Measurements from ENCODE around the gene DCST1.
A peak's percentile ranks its signal among the peaks of the same experiment; 100 is the strongest.

Gene DCST1

DNA sequence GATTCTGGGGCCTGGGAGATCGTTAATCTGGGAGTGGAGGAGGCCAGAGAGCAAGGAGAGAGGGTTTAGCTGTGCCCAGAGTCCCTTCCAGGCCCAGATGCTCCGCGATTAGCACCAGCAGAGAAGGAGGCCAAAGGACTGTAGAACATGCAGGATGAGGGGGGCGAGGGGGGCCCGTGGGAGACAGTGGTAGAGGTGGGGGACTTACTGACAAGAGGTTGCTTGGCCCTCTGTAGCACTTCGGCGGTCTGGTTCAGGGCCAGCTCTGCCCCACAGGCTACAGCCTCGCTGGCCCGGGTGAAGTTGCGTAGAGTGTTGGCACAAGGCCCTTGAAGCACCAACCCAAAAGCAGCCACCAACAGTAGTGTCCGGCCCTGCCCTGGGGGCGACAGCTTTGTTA lies 738 bp upstream of the DCST1 start:
- no peak for DNase-seq (ENCODE audit: low spot score)

DNA sequence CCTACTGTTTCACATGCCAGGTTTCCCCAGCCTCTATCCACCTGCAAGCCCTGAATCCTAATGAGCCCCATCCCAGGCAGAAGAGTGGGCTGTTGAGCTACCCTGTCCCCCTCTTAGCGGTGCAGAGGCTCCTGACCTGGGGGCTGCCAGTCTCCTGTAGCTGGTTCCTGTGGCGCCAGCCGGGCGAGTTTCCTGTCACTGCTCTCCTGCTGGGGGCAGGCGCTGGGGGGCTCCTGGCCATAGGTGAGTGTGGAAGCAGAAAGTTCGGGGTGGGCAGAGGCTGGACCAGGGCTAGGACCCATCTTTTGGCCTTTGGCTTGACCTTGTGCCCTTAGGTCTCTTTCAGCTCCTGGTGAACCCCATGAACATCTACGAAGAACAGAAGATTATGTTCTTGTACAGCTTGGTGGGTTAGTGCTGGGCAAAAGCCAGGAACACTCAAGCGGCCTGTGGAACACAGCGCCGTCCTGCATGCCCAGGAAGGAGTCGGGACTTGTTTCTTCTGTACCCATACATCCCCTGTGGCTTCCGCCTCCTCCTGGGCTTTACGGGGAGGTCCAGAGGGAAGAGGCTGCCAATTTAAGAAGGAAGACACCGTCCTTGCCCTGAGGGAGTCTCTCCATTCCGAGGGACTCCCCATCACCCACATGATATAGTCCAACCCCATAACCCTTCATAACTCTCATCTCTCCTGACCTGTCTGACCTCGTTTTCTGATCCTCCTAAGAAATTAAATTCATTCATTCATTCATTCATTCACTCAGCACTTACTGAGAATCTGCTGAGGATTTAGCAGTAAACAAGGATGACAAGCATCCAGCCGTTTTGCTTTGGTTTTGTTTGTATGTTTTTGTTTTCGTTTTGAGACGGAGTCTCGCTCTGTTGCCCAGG lies 939 bp downstream of the DCST1 start:
- no peak for DNase-seq (ENCODE audit: low spot score)

DNA sequence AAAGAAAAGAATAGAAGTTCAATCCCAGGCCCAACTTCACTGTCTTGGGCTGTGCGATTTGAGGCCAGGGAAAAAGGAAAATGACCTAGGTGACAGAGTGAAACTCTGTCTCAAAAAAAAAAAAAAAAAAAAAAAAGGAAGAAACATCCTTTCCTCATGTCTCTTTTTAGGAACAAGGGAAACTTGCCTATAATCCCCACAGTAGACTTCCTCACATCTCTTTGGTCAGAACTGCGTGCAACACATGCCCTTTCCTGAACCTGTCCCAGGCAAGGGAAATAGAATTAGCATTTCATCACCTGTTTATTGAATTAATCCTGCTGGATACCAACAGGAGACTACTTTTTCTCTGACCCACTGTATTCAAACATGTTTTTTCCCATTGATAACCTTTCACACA lies 2.3 kb downstream of the DCST1 start:
- DNase-seq (ENCODE audit: low spot score), result no peak

DNA sequence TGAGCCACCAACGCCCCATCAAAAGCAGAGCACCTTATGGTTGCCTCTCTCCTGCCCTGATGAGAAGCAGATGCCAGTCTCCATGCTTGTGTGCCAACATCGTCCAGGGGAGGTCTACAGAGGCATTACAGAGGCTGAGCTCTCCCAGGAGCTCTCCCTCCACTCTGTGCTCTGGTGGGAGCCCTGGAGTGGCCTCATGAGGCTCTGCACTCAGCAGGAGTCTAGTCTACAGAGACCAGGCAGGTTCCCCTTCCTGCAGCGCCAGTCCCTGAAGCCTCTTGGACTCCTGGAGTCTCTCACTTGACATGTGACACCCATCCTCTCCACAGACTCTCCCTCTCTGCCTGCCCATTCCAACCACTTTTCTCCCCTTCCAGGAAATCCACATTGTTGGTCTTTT lies 3.4 kb downstream of the DCST1 start:
- DNase-seq (ENCODE audit: low spot score), result no peak

DNA sequence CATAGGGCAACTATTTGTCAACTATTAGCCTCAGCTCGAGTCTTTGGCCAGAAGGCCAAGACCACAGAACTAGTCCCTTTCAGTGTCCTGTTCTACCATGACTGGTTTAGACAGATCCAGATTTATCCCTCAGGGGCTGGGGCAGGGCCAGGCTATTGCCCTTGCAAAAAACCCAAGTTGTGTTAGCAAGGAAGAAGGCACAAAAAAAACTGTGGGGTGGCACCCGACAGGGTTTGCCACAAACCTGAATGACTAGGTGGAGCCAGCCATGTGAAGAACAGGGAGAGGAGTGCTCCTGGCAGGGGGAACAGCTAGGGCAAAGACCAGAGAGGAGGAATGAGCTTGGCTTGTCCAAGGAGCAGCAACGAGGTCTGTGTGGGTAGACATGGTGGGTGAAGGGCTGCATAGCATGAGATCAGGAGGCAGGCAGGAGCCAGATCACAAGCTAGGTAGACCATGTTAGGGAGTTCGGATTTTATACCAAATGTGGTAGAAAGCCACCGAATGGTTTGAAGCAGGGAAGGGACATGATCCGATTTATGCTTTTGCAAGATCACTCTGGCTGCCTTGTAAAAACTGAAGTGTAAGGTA lies 4.3 kb downstream of the DCST1 start:
- no peak for DNase-seq (ENCODE audit: low spot score)

DNA sequence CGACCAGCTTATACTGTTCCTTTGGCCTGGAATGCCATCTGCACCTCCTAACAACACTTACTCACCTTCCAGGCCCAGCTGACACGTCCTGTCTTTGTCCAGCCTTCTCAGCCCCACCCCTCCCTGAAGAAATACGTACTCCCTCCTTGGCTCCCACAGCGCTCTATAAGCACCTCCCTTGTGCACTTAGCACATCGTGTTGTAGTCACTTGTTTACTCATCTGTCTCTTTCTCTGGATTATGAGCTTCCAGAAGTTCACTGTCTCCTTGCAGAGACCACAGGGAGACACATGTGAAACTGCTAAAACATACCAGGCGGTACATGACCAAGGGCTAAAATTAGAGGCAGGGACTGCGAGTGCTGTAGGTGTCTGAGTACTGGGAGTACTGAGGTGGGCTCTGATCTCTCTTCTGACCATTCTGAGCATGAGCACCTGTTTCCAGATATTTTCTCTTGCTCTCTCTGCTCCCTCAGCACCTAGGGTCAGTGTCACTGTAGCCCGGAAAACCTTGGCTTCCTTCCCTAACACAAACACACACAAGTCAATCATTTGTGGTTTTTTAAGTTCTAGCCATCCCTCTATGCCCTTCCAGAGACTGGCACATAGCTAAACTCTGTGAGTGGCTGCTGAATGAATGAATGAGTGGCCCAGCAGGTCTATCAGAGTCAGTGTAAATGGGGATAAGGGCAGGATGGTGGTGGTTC lies 5.1 kb downstream of the DCST1 start:
- peak; percentile 75 for DNase-seq (ENCODE audit: low spot score)

DNA sequence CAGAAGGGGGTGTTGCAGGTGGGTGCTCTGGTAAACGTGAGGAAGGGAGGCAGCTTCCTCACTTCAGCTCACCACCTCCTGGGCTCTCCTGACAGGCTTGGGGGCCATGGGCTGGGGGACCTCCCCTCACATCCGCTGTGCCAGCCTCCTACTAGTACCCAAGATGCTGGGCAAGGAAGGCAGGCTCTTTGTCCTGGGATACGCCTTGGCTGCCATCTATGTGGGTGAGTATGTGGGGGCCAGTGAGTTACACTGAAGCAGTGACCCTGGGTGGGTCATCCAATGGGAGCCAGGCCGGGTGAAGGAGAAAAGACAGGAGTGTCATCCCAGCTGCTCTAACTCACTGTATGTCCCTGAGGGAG lies 5.7 kb downstream of the DCST1 start:
- no peak for DNase-seq (ENCODE audit: low spot score)

DNA sequence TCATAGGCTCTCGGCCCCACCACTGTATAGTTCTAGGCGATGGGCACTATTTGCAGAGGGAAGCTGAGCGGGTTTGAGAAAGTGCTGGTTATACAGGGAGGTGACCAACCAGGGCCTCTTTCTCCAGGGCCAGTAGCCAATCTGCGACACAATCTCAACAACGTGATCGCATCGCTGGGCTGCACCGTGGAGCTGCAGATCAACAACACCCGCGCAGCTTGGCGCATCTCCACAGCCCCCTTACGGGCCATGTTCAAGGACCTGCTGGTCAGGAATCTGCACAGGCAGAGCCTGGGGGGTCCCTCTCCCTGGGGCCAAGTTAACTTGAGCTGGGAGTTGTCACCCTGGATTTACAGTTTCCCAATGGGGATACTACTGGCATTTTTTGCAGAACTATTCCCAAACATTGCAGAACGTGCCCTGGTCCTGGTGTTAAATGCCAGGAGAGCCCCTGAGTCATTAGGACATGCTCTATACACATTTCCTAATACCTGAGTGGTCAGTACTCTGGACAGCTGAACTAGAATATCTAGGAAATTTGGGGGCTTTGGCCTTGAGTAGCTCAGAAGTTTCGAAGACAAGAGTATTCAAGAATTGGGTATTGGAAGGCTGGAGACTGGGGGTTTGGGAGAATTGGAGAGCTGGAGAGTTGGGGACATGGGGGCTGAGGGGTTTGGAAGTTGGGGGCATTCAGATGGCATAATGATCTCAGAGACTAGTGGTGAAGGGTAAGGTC lies 6.9 kb downstream of the DCST1 start:
- DNase-seq (ENCODE audit: low spot score), result no peak

DNA sequence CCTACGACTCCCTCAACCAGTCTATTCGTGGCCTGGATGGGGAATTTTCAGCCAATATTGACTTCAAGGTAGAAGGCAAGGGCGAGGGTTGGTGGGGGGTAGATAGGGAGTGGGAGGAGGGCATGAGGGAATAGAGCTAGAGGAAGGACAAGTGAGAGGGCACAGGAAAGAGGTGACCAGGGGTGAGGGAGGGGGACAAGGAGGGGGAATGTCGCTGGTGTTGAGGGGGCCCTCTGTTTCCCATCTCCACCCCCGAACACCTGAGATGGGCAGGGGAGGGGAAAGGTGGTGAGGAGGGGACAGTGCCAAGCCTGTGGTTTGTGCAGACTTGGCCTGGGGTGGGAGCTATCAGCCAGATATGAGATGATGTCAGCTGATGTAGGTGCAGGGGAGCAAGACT lies 9.2 kb downstream of the DCST1 start:
- no peak for DNase-seq (ENCODE audit: low spot score)

DNA sequence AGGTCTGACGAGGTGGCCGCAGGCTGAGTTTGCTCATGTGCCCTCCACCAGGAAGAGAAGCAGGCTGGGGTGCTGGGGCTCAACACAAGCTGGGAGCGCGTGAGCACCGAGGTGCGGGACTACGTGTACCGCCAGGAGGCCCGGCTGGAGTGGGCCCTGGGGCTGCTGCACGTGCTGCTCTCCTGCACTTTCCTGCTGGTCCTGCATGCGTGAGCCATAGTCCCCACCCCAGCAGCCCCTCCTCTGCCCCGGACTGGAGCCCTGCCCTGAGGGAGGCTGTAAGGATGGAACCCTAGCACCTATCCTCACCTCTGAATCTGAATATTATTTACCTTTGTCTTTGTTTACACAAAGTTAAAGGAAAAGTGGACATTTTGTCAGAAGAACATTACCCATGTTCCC lies 9.7 kb downstream of the DCST1 start:
- no peak for DNase-seq (ENCODE audit: low spot score)

DNA sequence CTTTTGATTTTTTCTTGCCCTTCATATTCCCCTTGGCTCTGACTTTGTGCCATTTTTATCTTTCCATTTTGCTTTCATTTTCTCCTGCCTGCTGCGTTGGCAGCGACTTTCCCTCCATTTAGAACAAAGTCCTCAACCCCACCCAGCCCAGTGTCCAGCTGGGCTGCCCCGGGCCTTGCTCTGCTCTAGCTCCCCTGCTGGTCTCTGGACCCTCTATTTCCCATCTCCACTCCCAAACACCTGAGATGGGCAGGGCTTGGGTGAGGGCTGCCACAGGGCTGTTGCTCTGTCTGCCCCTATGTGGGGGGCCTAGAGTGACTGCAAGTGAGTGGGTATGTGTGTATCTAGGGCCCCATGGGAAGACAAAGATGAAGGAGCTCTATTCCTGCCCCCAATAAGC lies 10.2 kb downstream of the DCST1 start:
- no peak for DNase-seq (ENCODE audit: low spot score)

DNA sequence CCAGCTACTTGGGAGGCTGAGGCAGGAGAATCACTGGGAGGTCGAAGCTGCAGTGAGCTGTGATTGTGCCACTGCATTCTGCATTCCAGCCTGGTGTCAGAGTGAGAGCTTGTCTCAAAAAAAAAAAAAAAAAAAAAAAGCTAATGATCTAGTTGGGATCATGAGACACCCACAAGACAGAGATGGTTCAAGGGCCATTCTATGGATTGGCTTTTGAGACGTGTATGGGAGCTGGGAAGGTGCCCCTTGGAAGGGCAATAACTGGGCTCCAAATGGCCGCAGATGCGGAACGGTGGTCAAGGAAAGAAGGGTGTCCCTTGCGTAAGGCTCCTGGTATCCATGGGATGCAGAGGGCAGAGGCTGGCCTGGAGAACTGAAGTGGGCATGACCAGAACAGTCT lies 10.7 kb downstream of the DCST1 start:
- no peak for DNase-seq (ENCODE audit: low spot score)

DNA sequence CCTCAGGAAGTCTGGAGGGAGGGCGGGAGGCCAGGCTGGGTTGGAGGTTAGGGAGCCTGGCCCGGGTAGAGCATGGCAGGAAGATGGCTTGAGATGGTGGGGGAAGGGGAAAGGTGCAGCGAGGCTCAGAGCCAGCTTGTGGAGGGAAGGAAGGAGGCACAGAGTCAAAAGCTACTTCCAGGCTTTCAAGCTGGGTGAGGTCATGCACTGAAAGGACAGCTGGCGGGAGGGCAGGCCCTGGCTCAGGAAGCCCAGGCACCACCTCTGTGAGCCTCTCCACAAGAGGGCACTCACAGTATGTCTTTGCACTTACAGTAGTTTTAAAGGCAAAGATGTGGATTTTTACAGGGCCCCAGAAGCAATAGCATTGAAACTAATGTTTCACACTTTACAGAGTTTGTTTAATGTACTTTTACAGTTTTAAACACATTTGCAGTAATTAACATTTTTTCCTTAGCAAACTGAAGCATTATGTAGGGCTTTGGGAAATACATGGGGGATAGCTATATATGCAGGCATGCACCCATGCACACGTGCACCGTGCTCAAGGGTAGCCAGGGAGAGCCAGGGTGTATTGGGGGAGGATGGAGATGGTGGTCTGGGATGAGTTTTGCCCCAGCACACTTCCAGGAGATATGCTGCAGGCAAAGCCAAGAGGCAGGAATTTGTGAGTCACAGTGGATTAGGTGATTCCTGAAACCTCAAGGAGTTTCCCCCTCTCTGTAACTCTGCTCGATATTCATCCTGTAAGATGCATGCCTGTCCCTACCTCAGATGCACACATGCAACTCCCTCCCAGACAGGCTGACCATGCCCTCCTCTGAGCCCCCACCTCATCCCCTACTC lies 11.4 kb downstream of the DCST1 start:
- peak; percentile 89 for DNase-seq (ENCODE audit: low spot score)

DNA sequence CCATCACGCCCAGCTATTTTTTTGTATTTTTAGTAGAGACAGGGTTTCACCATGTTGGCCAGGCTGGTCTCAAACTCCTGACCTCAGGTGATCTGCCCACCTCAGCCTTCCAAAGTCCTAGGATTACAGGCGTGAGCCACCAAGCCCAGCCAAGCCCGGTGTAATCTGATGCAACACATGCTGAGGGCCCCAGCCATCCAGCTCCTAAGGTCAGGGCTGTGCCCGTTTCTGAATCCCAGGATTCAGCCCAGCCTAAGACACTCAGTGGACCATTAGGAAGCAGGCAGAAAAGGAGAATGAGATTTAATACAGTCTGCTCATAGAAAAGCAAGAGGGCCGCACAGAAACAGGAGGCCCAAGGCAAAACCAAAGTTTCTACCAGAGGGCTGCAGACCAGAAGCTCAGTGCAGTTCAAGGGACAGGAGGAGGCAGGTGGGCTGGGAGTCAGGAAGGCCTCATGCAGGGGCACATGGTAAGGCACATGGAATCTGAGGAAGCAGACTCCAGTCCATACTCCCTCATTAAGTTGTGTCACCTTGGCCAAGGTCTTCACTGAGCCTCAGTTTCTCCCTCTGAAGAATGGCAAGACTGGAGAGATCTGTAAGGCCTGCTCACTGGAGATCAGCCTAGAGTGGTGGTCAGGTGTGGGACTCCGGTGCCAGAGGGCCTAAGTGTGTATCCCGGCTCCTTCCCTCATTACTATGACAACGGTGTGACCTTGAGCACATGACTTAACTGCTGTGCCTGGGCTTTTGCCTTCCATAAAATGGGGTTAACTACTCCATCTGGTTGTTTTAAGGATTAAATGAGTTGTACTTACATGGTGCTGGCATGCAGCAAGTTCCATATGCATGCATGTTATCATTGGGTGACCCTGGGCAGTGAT lies 15.1 kb downstream of the DCST1 start:
- DNase-seq (ENCODE audit: low spot score), result no peak

DNA sequence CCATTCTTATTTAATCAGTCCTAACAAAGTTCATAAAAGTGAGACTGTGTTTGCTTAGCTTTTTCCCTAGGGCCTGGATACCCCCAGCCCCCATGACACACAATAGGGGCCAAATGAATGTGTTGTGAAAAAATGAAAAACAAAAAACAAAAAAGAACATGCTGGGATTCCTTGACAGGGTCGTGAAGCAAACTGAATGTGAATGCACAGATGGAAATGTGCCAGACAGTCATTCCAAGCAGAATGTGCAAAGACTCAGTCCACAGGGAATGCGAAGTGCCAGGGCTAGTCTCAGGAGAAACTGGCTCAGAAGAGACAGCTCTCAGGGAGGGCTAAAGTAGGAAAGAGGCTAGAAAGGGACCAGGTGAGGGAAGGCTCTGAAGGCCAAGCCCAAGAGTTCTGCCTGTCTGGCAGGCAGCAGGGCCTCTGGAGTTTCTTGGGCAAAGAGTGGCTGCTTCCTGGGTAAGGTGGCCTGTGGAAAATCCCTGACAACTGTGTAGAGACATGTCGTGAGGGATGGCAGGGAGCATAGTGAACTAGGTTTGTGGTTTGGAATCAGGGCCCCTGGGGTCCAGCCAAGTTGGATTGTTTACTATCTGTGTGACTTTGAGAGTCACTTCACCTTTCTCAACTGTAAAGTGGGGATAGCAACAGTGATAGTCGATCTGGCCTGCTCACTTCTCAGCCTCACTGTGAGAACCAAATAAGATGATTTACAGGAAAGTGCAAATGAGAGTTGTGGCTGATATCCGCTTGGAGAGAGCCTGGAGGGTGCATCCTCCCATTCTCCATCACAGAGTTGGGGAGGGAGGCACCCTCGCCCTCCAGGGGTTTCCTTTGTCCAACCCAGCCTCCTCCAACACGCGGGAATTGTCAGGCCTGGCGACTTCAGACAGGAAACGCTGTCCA lies 16.3 kb downstream of the DCST1 start:
- peak; percentile 58 for DNase-seq (ENCODE audit: low spot score)

DNA sequence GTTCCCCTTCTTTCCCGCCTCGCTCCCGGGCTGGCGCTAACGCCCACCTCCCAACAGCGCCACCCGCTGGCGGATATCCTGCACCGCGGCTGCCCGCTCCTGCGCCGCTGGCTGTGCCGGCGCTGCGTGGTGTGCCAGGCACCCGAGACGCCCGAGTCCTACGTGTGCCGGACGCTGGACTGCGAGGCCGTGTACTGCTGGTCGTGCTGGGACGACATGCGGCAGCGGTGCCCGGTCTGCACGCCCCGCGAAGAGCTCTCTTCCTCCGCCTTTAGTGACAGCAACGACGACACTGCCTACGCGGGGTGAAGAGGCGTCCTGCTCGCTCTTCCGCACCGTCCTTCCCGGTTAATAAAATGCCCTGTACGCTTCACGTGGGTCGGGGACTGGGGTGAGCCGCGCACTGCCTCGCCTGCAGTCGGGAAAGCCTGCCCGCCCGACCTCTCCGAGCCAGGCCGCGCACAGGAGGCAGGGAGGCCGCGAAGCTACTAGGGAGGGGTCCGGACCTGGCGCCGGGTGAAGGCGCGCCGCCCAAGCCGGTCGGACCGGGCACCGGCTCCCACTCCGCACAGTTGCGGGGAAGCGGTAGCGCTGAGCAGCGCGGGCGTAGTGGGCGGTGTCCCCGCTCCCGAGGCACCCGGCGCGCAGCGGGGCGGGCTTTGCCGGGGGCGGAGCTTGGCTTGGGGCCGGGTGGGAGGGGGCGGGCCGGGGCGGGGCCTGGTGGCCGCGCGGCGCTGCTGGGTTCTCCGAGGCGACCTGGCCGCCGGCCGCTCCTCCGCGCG lies 17.1 kb downstream of the DCST1 start, which contains the start of gene ADAM15:
Gene ADAM15, plus strand, starts transcription at position 757 of the 782 bp plus-strand sequence. CDS start 71 bp downstream, outside the sequence.
- DNase-seq (ENCODE audit: low spot score), result peak; percentile 83

DNA sequence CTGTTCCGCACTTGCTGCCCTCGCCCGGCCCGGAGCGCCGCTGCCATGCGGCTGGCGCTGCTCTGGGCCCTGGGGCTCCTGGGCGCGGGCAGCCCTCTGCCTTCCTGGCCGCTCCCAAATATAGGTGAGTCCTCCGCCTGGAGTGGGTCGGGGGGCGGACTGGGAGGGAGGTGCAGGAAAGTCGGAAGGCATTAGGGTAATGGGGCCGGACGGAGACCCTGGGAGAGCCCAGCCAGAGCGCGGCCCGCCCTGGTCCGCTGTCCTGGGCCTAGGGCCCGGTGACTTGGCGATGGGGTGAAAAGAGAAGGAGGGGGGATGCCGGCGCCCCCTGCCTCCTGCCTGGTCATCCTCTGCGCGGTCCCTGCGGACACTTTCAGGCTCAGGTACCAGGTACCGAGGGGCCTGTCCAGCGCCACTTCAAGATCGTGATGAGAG lies 17.7 kb downstream of the DCST1 start:
- no peak for DNase-seq (ENCODE audit: low spot score)

DNA sequence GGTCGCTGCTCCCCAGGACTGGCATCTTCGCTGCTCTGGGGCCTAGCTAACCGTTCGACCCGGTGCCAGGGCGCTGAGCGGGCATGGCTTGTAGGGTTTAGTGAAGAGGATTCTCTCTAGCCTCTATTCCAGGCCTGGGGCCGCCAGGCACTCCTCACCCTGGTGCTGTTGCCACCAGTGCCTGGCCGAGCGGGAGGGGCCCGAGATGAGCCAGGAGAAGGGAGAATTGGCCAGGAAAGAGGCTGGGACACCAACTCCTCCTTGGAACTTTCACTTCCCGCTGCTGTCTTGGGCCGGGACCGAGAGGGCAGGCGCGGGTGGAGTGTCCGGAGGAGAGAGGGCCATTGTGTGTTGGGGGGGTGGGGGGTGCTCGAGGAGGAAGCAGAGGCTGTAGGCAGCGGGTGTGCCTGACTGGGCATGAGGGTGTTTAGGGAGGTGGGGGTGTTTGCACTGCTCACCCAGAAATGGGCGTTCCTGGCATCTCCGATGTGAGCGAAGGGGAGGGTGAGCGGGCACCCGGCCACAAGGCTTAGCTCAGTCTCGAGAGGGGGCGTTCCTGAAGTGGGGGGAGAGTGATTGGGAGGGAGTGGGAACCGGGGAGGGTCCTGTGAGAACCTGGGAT lies 18.3 kb downstream of the DCST1 start:
- DNase-seq (ENCODE audit: low spot score), result peak; percentile 61
